ENCODE measurements around the gene FFAR2.

The FFAR2 gene

DNA sequence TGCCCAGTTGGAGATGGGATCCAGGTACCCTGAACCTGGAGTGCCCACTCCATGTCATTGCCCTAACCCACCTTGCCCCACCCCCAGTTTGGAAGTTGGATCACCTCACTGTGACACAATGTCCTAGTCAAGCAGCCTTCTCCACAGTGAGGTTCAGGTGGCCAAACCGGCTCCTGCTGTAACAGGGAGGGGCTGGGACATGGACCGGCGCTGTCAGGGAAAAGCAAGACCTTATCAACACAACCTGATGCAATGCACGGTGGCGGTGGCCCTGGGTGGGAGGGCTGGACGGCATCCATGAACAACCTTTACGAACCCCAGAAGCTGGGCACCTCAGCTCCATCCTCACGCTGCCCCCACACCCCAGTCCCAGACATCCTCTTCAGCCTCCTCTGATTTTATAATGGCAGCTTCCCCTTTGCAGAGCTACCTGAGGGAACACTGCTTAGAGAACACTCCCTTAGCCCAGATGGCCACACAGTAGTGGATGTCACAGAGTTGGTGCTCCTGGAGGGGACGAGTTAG lies 43.8 kb downstream of the FFAR2 start:
- no peak for DNase-seq

DNA sequence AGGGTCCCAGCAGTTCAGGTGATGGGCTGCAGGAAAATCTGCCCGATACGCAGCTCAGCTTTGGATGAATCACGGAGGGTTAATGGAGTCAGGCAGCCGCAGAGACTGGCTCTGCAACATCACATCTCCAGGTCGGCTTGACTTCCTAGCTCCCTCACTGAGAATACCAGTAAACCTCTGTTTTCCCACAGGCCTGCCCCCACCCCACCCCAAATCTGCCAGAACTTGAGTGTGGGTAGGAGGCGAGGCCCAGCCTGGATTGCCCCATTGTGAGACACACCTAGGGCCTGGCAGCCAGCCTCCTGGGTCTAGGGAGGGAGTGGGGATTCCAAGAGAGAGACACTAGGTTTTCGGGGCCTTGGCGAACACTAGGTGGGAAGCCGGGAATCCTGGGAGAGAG lies 45.9 kb downstream of the FFAR2 start:
- DNase-seq: no peak

GRCh38 chr19:35495107-35496064 lies 47.3 kb downstream of the FFAR2 start:
- peak; percentile 82 for DNase-seq

- DNase-seq: no peak
These were observed 49.3 kb downstream of the FFAR2 start for GRCh38 chr19:35497406-35497805.

DNA sequence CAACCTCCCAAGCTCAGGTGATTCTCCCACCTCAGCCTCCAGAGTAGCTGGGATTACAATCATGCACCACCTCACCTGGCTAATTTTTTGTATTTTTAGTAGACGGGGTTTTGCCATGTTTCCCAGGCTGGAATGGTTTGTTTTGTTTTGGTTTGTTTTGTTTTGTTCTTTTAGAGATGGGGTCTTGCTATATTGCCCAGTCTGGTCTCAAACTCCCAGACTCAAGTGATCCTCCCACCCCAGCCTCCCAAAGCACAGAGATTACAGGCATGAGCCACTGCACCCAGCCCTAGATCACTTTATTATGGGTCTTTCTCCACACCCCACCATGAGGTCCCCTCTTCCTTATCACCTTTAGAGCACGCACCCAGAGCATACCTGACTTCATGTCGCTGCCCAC lies 50.2 kb downstream of the FFAR2 start:
- no peak for DNase-seq

DNA sequence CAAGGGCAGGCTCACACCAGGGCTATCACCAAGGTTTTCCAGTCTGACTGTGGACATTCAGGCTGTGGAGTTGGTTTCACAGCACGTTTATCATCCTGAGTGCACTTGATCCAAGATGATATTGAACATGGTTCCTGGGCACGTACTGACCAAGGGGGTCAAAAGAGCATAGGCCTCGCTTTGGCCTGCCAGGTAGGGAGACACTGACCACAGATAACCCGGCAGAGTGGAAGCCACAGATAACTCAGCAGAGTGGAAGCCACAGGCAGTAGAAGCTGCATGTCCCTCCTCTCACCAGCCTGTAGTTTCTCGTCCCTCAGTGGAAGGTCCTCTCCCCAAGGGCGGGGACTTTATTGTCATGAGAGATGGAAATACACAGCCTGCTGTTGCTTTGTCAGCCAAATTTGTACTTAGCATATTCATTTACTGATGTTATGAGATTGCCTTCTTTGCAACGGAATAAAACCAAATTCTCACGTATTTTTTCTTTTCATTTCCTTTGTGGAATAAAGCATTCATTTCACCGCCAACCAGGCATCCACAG lies 51.0 kb downstream of the FFAR2 start:
- no peak for DNase-seq

DNA sequence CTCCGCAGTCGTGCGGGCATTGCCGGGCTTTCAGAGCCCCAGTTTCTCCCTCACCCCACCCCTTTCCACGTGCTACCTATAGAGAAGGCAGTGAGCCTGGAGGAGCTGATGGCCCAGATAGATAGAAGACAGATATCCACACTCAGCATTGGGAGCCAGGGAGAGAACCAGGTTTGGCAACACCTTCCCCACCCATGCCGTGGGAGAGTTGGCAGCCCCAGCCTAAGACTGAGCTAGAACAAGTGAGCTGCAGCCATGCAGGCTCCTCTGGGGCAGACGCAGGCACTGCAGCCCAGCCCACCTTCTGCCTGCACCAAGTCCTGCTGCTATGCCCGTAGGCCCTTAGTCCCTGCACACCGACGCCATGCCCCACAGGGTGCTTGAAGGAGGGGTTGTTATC lies 52.6 kb downstream of the FFAR2 start:
- DNase-seq: no peak
